Measurements from ENCODE around the gene CCDC32.
"Not testable (repeated sequence)": the region's sequence is repeated elsewhere in the genome, so short reads cannot be mapped to it uniquely, and the experiment has no call there.

The CCDC32 gene, protein sequence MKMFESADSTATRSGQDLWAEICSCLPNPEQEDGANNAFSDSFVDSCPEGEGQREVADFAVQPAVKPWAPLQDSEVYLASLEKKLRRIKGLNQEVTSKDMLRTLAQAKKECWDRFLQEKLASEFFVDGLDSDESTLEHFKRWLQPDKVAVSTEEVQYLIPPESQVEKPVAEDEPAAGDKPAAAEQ

DNA sequence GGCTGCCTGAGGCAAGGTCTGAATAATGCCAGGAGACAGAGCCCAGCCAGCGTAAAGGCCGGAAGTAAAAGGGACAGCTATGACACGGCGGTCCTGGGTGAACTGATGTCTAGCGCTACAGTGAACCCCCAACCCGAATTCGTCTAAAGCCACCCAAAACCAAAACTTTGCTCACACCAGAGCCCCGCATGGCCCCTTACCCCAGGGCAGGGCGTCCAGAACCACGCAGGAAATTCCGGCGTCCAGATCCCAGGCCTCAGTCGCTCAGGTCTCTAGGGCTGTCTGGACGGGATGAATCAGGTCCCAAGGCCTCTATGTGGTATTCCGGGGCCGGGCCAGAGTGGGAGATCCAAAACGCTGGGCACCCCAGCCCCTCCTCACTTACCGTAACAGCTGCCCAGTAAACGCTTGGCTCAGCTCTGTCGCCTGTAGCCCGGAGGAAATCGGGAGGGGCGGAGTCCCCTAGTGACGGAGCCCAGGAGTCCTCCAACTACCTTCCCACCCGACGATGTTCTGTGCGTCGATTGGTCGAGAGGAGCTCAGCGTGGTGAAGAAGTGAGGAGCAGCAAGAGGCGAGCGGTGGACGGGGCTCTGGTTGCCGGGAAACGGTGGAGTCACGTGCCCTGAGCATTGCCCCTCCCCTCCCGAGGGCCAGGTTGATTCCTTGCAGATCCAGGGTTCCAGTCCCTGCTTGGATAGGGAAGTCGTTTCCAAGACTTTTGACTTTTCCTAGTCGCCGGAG is at the start of gene CCDC32:
CCDC32 (minus strand) TSS at position 452 of the 742 bp plus-strand sequence. CDS start 2,027 bp downstream, outside the sequence.
- peak; percentile 89 for DNase-seq (ENCODE audit: low read depth)

DNA sequence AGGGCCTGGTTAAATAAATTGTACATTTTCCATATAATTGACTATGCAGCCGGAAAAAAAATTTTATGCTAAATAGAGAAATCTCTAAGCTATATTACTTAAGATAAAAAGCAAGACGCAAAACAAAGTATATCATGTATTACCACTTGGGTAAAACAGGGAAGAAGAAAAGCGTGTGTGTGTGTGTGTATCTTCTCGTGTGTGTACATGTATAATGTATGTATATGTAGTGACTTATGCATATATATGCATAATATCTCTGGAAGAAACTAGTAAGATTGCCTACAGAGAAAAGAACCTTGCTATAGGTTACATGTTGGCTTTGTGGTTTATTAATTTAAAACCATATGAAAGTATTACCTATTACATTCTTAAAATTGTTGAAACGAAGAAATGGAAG is 48.2 kb upstream of the CCDC32 start:
- DNase-seq (ENCODE audit: low read depth): no peak

DNA sequence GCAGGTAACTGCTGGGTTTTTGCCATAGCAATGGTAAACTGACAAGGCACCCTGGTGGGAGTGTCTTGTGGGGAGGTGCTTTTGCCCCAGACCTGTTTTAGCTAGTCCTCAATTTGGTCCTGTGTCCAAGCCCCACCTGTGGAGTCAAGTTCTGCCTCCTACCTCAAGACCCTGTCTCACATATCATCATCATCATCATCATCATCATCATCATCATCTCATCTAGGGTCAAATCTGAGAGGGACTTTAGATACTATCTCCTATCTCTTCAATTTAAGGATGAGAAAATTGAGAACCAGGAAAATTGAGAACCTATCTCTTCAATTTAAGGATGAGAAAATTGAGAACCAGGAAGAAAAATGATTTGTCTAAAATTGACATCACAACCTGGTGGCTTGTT is 39.1 kb upstream of the CCDC32 start:
- no peak for DNase-seq (ENCODE audit: low read depth)

DNA sequence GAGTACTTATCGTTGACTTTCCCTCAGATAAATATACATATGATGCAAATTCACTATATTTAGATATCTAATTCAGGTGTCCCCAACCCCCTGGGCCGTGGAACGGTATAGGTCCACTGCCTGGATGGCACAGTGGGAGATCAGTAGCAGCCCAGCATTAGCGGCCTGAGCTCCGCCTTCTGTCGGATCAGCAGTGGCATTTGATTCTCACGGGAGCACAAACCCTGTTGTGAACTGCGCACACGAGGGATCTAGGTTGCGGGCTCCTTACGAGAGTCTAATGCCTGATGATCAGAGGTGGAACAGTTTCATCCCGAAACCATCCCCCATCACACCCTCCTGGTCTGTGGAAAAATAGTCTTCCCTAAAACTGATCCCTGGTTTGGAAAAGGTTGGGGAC is 36.1 kb upstream of the CCDC32 start:
- DNase-seq (ENCODE audit: low read depth): no peak

DNA sequence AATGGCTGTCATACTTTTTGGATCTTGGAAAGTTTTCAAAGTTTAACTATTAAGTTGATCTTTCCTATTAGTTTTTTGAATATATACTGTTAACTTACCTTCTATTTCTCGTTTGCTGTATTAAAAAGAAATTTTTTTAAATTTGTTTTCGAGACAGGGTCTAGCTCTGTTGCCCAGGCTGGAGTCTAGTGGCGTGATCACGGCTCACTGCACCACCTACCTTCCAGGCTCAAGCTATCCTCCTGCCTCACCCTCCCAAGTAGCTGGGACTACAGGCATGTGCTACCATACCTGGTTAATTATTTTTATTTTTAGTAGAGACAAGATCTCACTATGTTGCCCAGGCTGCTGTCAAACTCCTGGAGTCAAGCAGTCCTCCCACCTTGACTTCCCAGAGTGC is 33.8 kb upstream of the CCDC32 start:
- DNase-seq (ENCODE audit: low read depth): no peak

DNA sequence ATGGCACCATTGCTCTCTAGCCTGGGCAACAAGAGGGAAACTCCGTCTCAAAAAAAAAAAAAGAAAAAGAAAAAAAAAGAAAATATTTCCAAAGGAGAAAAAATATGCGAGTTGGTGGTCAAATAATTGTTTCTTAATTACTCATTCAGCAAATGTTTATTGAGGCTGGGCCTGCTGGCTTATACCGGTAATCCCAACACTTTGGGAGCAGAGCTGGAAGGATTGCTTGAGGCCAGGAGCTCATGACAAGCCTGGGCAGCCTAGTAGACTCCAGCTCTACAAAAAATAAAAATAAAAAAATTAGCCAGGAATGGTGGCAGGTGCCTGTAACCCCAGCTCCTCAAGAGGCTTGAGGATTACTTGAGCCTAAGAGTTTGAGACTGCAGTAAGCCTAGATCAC is 33.3 kb upstream of the CCDC32 start:
- DNase-seq (ENCODE audit: low read depth): no peak

DNA sequence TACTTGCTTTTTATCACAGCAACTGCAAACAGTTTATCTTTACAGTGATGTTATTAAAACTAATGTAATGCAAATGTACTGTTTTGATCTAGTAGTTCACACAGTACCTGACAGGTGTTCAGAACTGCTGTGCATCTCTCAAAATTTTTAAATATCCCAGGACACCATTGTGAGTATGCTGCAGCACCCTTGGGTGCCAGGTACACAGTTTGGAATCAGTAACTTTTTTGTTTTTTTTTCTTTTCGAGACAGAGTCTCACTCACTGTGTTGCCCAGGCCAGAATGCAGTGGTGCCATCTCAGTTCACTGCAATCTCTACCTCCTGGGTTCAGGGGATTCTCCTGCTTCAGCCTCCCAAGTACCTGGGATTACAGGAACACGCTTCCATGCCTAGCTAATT is 32.2 kb upstream of the CCDC32 start:
- no peak for DNase-seq (ENCODE audit: low read depth)

DNA sequence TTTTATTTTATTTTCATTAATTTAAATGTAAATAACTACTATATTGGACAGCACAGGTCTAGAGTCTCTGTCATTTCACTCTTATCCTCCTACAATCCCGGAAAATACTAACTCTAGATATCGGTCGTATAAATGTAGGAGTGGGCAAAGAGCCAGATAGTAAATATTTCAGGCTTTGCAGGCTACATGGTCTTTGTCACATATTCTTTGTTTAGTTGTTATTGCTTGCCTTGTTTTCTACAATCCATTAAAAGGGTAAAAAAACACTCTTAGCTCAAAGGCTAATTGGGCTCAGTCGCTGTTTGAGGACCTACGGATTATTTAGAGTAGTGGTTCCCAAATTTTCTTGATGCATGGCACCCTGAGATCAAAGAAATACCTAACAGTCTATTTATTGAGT is 30.9 kb upstream of the CCDC32 start:
- DNase-seq (ENCODE audit: low read depth): no peak

DNA sequence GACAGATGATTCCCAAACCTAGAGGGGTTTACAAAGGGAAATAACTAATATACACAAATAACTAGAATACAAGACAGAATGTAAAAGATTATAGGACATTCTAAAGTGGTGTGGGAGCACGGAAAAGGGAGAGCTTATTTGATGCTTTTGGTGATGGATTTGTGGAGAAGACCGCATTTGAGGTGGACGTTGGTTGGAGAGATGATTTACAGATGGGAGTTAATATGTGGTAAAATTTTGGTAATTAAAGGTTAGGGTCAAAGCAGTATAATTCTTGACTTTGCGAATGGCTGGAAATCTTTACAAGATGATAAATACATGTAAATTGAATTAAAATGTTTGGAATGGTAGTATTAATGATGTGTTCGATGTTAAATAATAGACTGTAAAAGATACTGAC is 30.4 kb upstream of the CCDC32 start:
- no peak for DNase-seq (ENCODE audit: low read depth)

DNA sequence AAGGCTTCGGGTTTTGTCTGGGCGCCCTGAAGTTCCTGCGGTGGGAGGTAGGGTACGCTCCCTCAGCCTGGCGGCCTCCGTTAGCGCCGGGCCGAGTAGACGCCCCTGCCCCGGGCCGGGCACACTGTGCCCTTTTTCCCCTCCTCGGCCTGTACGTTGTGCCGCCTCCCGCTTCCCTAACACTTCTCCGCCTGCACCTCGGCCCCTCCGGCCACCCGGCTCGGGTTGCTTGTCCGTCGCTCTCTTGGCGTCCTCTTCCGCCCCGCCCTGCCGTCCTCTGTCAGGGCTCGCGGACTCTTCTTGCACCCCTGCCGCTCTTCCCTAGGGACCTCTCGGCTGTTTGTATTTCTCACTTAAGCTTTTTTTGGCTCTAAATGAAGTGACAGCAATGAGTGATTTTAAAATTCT is 29.6 kb upstream of the CCDC32 start:
- no peak for DNase-seq (ENCODE audit: low read depth)

DNA sequence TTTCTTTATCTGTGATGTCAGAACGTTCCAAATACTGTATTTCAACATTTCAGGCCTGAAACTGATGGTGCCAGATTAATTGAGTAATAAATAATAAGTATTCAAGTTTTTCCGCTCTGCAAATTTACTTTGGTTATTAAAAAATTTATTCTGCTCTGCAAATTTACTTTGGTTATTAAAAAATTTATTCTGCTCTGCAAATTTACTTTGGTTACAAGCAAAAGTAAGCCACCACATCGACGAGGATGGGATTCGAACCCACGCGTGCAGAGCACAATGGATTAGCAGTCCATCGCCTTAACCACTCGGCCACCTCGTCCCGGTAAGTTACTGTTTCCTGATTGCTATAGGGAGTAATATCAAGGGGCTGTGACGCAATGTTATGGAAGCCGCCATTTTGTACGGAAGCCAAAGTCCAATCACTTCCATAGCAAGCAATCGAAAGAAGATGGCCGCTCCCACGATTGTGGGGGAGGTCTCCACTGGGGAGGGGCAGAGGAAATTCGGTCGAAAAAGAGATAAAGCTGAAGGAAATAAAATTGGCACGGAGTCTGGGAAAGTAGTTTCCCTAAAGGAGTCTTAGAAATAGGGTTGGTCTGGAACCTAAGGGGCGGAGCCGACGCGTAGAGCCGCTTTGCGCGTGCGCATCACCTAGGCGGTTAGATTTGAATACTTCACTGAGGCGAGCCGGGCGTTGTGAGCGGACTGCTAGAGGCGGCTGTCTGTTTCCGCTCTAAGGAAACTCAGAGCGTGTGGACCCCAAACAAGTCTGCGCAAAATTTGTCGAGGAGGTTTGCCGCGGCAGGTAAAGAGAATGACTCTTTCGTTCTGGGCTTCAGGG is 29.0 kb upstream of the CCDC32 start, which contains the start of gene KNL1:
KNL1 (plus strand) TSS at position 662 of the 841 bp plus-strand sequence. CDS start 8,683 bp downstream, outside the sequence.
- DNase-seq (ENCODE audit: low read depth): peak; percentile 99

DNA sequence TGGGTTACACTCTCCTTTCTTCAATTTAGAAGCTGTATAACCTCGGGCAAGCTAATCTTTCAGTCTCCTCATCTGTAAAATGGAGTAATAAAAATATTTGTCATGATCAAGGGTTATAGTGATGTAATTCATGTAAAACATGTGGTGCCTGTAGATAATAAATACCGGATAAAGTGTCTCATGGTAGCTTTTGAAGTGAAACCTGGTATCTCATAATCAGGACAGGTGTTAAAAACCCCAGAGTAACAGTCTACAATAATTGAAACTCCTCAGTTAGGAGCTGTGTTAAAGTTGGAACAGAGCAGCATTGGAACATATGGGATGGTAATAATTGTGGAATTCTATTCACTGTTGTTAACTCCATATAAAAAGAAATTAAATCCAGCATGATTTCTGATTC is 28.3 kb upstream of the CCDC32 start:
- DNase-seq (ENCODE audit: low read depth): no peak

DNA sequence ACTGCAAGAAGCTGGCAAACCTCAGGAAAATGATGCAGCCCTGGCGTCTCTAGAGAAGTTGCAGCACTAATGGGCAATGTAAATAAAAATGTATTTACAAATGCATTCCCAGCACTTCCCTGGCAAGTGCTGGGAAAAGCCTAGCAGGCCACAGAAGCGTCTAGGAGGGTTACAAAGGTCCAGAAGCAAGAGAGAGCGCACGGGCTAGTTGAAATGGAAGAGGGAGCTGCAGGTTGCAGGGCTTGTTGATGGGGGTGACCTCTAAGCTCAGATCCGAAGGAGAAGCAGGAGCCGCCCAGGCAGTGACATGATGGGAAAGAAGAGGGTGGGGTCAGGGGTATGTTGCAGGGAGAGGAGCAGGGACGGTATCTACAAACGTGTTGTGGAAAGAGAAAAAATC is 26.5 kb upstream of the CCDC32 start:
- DNase-seq (ENCODE audit: low read depth): no peak

DNA sequence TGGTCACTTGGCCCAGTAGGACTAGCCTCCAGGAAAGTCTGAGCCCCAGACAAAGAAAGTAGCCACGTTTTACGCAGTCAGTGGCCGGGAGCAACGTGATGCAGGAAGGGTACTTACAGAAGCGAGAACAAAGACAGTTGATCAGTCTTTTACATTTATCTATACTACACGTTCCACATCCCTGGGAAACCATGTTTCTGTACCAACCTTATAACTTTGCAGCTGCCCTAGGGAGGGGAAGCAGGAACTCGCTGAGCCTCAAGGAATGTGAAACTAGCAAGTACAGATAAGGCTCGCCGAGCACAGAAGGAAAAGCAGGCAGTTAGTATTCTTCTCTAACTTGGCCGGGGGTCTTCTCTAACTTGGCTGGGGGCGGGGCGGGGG is 25.8 kb upstream of the CCDC32 start:
- DNase-seq (ENCODE audit: low read depth): no peak

DNA sequence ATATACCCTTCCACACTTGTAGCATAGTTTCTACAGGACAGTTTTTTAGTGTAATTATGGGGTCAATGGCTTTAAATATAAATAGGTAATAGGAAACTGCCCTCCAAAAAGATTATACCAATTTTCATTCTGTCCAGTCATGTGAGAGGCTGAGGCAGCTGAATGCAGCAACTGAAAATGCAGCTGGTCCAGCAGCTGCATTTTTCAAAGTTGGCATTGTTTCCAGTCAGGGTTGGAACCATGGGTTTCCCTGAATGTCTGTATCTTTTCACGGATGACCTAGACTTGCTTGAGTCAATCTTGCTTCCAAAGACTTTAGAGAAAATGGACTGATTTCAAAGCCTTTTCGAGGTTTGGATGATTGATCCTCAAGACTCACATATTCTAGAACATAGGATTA is 19.3 kb upstream of the CCDC32 start:
- no peak for DNase-seq (ENCODE audit: low read depth)

DNA sequence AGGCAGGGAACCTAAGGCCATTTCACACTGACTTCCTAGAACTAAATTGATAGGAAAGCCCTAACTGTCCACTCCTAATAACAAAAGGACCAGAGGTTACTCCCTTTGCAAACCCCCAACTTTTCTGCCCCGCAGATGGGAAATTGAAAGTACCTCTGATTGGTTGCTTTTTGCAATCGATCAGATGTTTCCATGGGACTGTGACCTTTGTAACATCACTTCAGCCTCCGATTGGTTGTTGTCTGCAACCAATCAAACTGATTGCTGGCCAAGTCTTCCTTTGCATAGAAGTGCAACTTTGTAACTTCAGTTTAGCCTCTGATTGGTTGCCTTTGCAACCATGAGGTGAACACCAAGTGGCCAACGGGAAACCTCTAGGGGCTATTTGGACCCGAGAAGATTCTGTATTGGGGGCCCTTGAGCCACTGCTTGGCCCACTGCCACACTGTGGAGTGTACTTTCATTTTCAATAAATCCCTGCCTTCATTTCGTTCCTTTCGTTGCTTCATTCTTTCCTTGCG is 17.9 kb upstream of the CCDC32 start:
- DNase-seq (ENCODE audit: low read depth): peak; percentile 85

DNA sequence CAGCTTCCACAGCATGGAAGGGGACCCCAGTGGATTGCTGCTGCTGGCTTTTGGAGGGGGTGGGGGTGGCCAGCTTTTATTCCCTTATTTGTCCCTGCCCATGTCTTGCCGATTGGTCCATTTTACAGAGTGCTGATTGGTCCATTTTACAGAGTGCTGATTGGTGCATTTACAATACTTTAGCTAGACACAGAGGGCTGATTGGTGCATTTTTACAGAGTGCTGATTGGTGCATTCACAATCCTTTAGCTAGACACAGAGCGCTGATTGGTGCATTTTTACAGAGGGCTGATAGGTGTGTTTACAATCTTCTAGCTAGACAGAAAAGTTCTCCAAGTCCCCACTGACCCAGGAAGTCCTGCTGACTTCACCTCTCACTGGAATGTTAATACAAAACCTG is 17.0 kb upstream of the CCDC32 start:
- DNase-seq (ENCODE audit: low read depth): not testable (repeated sequence)

DNA sequence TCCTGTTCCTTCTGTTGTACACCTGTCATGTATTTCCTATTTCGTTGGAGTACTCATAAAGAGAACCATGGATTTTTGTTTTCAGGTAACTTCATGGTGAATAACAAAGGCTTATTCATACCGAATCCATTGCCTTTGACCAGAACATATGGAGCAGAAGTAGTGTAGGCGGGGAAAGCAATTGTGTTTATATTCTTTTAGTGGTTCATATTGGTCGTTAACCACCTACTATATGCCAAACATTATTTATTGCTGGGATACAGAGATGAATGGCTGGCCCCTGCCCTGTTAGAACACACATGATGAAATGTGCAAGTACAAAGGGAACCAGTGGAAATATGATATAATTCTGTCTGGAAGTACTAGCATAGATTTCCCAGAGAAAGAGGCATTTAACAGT is 14.1 kb upstream of the CCDC32 start:
- DNase-seq (ENCODE audit: low read depth): no peak

DNA sequence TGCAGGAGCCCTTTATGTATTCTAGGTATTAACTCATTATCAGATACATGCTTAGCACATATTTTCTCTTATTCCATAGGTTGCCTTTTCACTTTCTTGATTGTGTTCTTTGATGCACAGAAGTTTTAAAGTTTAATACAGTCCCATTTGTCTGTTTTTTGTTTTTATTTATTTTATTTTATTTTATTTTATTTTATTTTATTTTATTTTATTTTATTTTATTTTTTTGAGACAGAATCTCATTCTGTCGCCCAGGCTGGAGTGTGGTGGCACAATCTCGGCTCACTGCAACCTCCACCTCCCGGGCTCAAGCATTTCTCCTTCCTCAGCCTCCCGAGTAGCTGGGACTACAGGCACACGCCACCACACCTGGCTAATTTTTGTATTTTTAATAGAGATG is 12.1 kb upstream of the CCDC32 start:
- not testable (repeated sequence) for DNase-seq (ENCODE audit: low read depth)

DNA sequence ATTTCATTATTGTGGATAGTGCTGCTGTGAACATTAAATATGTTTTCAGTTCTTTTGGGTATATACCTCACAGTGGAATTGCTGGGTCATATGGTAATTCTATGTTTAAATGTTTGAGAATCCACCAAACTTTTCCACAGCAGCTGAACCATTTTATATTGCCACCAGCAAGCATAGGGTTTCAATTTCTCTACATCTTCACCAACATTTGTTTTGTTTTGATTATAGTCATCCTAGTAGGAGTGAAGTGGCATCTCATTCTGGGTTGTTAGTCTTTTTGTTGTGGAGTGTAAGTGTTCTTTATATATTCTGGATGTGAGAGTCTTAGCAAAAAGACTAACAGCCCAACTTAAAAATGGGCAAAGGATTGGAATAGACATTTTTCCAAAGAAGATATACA is 10.3 kb upstream of the CCDC32 start:
- no peak for DNase-seq (ENCODE audit: low read depth)

DNA sequence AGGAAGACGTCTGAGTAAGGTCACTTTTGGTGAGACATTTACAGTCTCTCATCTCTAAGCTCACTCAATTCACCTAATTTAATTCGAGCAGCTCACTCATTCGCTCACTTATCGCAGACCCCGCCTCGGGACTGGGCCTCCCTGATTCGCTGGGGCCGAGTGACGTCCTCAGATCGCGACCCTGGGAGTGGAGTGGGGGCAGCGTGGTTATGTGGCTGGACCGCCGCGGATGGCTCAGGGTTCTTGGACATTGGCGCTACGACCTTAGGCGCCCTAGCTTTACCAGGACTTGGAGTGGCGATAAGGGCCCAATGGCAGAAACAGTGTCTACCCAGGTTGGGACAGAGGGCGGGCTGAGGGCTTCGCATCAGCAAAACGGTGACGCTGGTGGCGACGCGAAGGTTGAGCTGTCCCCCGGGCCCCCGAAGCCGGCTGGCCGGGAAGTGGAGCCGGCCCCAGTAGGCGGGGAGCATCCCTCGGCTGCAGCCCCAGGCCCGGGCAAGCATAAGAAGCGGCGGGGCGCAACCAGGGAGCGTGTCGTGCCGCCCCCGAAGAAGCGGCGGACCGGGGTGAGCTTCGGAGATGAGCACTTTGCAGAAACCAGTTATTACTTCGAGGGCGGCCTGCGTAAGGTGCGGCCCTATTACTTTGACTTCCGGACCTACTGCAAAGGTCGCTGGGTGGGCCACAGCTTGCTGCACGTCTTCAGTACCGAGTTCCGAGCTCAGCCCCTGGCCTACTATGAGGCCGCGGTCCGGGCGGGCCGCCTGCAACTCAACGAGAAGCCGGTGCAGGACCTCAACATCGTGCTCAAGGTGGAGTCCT is 4.5 kb upstream of the CCDC32 start, which contains the start of gene RPUSD2:
RPUSD2 (plus strand) TSS at position 171 of the 825 bp plus-strand sequence; CDS start at position 210, 39 bp downstream.
- DNase-seq (ENCODE audit: low read depth): peak; percentile 77

DNA sequence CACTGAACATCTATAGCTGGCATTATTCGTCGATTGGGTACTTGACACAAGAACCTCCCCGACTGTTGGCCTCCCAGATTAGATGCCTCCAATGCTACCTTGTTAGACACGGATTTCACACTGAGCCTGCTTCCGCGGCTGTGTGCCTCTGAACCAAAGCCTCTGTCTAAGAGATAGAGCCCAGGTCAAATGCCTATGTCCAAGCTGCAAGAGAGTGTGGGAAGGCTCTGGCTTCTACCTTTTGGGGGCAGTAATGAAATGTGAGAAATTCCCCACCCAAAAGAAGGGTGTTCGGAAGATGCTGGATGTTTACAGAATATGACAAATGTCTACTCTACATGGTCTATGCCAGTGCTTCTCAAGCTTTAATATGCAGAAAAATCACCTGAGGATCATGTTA is 2.3 kb upstream of the CCDC32 start:
- DNase-seq (ENCODE audit: low read depth): no peak

All from HS-5 (cell line).